ENCODE measurements around the gene DHRS9. TPM values are rescaled to one million over a fixed set of nuclear protein-coding genes. Genes with fewer than 3 reads are reported as not detected.
"Not testable (repeated sequence)": the region's sequence is repeated elsewhere in the genome, so short reads cannot be mapped to it uniquely, and the experiment has no call there.

DHRS9 gene
- total RNA-seq, 4 donors from 2014 or later: 0.74 to 17.7 (median 4.8) TPM

GRCh38 chr2:169131587-169132512, 62.5 kb downstream of the DHRS9 start:
- no peak for TF ChIP-seq CTCF (IDR thresholded peaks at IDR 0.05)
- no peak for ATAC-seq (ENCODE audit: low FRiP score)

GRCh38 chr2:169134272-169134671, 64.9 kb downstream of the DHRS9 start:
- DNase-seq (ENCODE audit: low spot score); ATAC-seq (ENCODE audit: low FRiP score): not testable (repeated sequence)

More at GRCh38 chr2:169131587-169132512, 62.5 kb downstream of the DHRS9 start:
- no peak for DNase-seq (ENCODE audit: low spot score)

- DNase-seq (ENCODE audit: low spot score); ATAC-seq (ENCODE audit: low FRiP score): not testable (repeated sequence)
These were observed 67.1 kb downstream of the DHRS9 start for GRCh38 chr2:169136428-169136827.

GRCh38 chr2:169136885-169137534, 67.6 kb downstream of the DHRS9 start:
- no peak for TF ChIP-seq CTCF (IDR thresholded peaks at IDR 0.05)
- ATAC-seq (ENCODE audit: low FRiP score) (no peak), DNase-seq (ENCODE audit: low spot score) (no peak)

GRCh38 chr2:169137924-169138323, 68.6 kb downstream of the DHRS9 start:
- ATAC-seq (ENCODE audit: low FRiP score) (no peak), DNase-seq (ENCODE audit: low spot score) (no peak)
- no peak for TF ChIP-seq CTCF (IDR thresholded peaks at IDR 0.05)

- DNase-seq (ENCODE audit: low spot score) (no peak), ATAC-seq (ENCODE audit: low FRiP score) (no peak)
- no peak for TF ChIP-seq CTCF (IDR thresholded peaks at IDR 0.05)
These were observed 69.8 kb downstream of the DHRS9 start for GRCh38 chr2:169139145-169139544.

GRCh38 chr2:169139993-169140767, 70.8 kb downstream of the DHRS9 start:
- ATAC-seq (ENCODE audit: low FRiP score) (no peak), DNase-seq (ENCODE audit: low spot score) (no peak)

More at GRCh38 chr2:169139993-169140767, 70.8 kb downstream of the DHRS9 start:
- no peak for TF ChIP-seq CTCF (IDR thresholded peaks at IDR 0.05)

Data from omental fat pad (tissue), 4 donors.